IMR-90 (cell line): Measurements from ENCODE around the gene NFILZ. TPM values are rescaled to one million over a fixed set of nuclear protein-coding genes. Genes with fewer than 3 reads are reported as not detected.

Source experiments
- ATAC-seq: fragments of 200-7000 bp; cut with Tn5 transposase; 2 replicates; pipeline ENCODE4 v1.9.1; 2020; ENCODE audit warnings: low read depth, mild to moderate bottlenecking, moderate library complexity
- BruUV-seq: library from RNA; stranded (reverse); fragments of 400-500 nt; replicated peaks from 2 replicates; lab custom pipeline; 2021; lab: Mats Ljungman, UMichigan
- CTCF ChIA-PET: fragments of 300-600 bp; formaldehyde crosslinking; extraction: SDS; loops from one replicate; lab custom pipeline; 2021; ENCODE audit warnings: antibody characterized with exemption; lab: Yijun Ruan, JAX
- POLR2A ChIA-PET: fragments of 300-600 bp; sonication (Branson Sonifier 250); formaldehyde crosslinking; loops from one replicate; lab custom pipeline; 2022; ENCODE audit warnings: antibody characterized with exemption; ENCODE audit not compliant: unreplicated experiment; lab: Charles Lee
- DNase-seq: peaks from one replicate; pipeline ENCODE4 v3.0.0; 2013
- H2AFZ ChIP-seq: replicated peaks from 2 replicates; pipeline ENCODE3; 2013; ENCODE audit warnings: low read length, mild to moderate bottlenecking; ENCODE audit not compliant: poor library complexity
- H2AK5ac ChIP-seq: 2 replicates; pipeline ENCODE4 v1.6.1; 2013; ENCODE audit warnings: low read depth, low read length, inconsistent platforms
- H2AK9ac ChIP-seq: replicated peaks from 2 replicates; pipeline ENCODE3; 2013; ENCODE audit warnings: mild to moderate bottlenecking, low read depth, low read length, moderate library complexity; ENCODE audit not compliant: poor library complexity
- H2BK120ac ChIP-seq: 2 replicates; pipeline ENCODE4 v1.6.1; 2013; ENCODE audit warnings: low read depth, low read length, inconsistent platforms
- H2BK15ac ChIP-seq: 3 replicates; pipeline ENCODE4 v1.6.1; 2013; ENCODE audit warnings: low read depth, low read length, inconsistent platforms
- H2BK20ac ChIP-seq: 2 replicates; pipeline ENCODE4 v1.6.1; 2013; ENCODE audit warnings: low read depth, mild to moderate bottlenecking, inconsistent platforms, low read length, moderate library complexity
- H2BK5ac ChIP-seq: 2 replicates; pipeline ENCODE4 v1.6.1; 2013; ENCODE audit warnings: mild to moderate bottlenecking, low read depth, low read length, inconsistent platforms; ENCODE audit not compliant: poor library complexity, severe bottlenecking
- H3K14ac ChIP-seq: replicated peaks from 2 replicates; pipeline ENCODE4 v1.6.1; 2013; ENCODE audit warnings: low read depth, low read length, inconsistent platforms
- H3K18ac ChIP-seq: 2 replicates; pipeline ENCODE4 v1.6.1; 2013; ENCODE audit warnings: low read depth, low read length, control low read depth
- H3K23ac ChIP-seq: 2 replicates; pipeline ENCODE4 v1.6.1; 2013; ENCODE audit warnings: low read depth, low read length, inconsistent platforms
- H3K27ac ChIP-seq: 2 replicates; pipeline ENCODE4 v1.5.1; 2013; ENCODE audit warnings: mild to moderate bottlenecking, control low read depth, low read length; ENCODE audit not compliant: insufficient read depth
- H3K27me3 ChIP-seq: 2 replicates; pipeline ENCODE4 v1.6.1; 2013; ENCODE audit warnings: low read length; ENCODE audit not compliant: control insufficient read depth, insufficient read depth
- H3K36me3 ChIP-seq: 2 replicates; pipeline ENCODE4 v1.6.1; 2013; ENCODE audit warnings: low read length, mixed read lengths; ENCODE audit not compliant: control insufficient read depth, insufficient read depth
- H3K4ac ChIP-seq: 2 replicates; pipeline ENCODE4 v1.6.1; 2013; ENCODE audit warnings: low read depth, low read length, inconsistent platforms
- H3K4me1 ChIP-seq: 2 replicates; pipeline ENCODE4 v1.6.1; 2013; ENCODE audit warnings: low read length, mixed read lengths; ENCODE audit not compliant: control insufficient read depth, insufficient read depth
- H3K4me2 ChIP-seq: 2 replicates; pipeline ENCODE4 v1.6.1; 2013; ENCODE audit warnings: low read depth, mild to moderate bottlenecking, control low read depth, low read length, moderate library complexity
- H3K4me3 ChIP-seq: 2 replicates; pipeline ENCODE4 v1.5.1; 2013; ENCODE audit warnings: low read depth, mild to moderate bottlenecking, control low read depth, low read length, moderate library complexity; ENCODE audit not compliant: insufficient read depth
- H3K56ac ChIP-seq: 2 replicates; pipeline ENCODE4 v1.6.1; 2013; ENCODE audit warnings: low read length, inconsistent platforms; ENCODE audit not compliant: insufficient read depth; ENCODE audit errors: extremely low read depth
- H3K79me1 ChIP-seq, 2 experiments: 2 replicates each; pipeline ENCODE4 v1.6.1; 2013; ENCODE audit warnings: low read length in 2 of 2, inconsistent platforms in 1 of 2, low read depth in 1 of 2
- H3K9ac ChIP-seq: 2 replicates; pipeline ENCODE4 v1.6.1; 2013; ENCODE audit warnings: low read depth, low read length, control low read depth
- H3K9me1 ChIP-seq: 2 replicates; pipeline ENCODE4 v1.6.1; 2013; ENCODE audit warnings: low read length, inconsistent platforms; ENCODE audit not compliant: insufficient read depth
- H3K9me3 ChIP-seq: 2 replicates; pipeline ENCODE4 v1.6.1; 2013; ENCODE audit warnings: low read length; ENCODE audit not compliant: control insufficient read depth, insufficient read depth
- H4K20me1 ChIP-seq: 2 replicates; pipeline ENCODE4 v1.6.1; 2013; ENCODE audit warnings: low read length, inconsistent platforms; ENCODE audit not compliant: insufficient read depth
- H4K5ac ChIP-seq: 2 replicates; pipeline ENCODE4 v1.6.1; 2013; ENCODE audit warnings: mild to moderate bottlenecking, low read depth, low read length, control low read depth
- H4K8ac ChIP-seq, 2 experiments: 2 replicates each; pipeline ENCODE4 v1.6.1; 2013; ENCODE audit warnings: low read depth in 2 of 2, low read length in 2 of 2, control low read depth in 1 of 2, inconsistent platforms in 1 of 2
- H4K91ac ChIP-seq: 2 replicates; pipeline ENCODE4 v1.6.1; 2013; ENCODE audit warnings: low read depth, low read length, inconsistent platforms; ENCODE audit not compliant: insufficient read depth
- BHLHE40 ChIP-seq: fragments of 150-350 bp; IDR thresholded peaks from 2 replicates; pipeline ENCODE4 v1.6.1; 2016; ENCODE audit warnings: mild to moderate bottlenecking, low read depth, low read length
- MAZ ChIP-seq: IDR thresholded peaks from 2 replicates; pipeline ENCODE4 v1.6.1; 2012; ENCODE audit warnings: low read depth, mild to moderate bottlenecking, low read length, improper control_type of control experiment, moderate library complexity, borderline replicate concordance
- MXI1 ChIP-seq: IDR thresholded peaks from 2 replicates; pipeline ENCODE4 v1.6.1; 2012; ENCODE audit warnings: low read depth, mild to moderate bottlenecking, low read length, moderate library complexity, borderline replicate concordance
- NFE2L2 ChIP-seq: fragments of 150-350 bp; IDR thresholded peaks from 2 replicates; pipeline ENCODE4 v1.6.1; 2016; ENCODE audit warnings: low read depth, mild to moderate bottlenecking, low read length
- POLR2A ChIP-seq: IDR thresholded peaks from 2 replicates; pipeline ENCODE4 v1.6.1; 2012; ENCODE audit warnings: mild to moderate bottlenecking, low read depth, low read length
- RAD21 ChIP-seq: IDR thresholded peaks from 2 replicates; pipeline ENCODE4 v1.6.1; 2012; ENCODE audit warnings: low read length, improper control_type of control experiment
- RFX5 ChIP-seq: IDR thresholded peaks from 2 replicates; pipeline ENCODE4 v1.8.0; 2012; ENCODE audit warnings: low read depth, mild to moderate bottlenecking, low read length, moderate library complexity
- SMC3 ChIP-seq: fragments of 150-350 bp; IDR thresholded peaks from 2 replicates; pipeline ENCODE4 v1.6.1; 2016; ENCODE audit warnings: low read depth, mild to moderate bottlenecking, antibody characterized with exemption, low read length, moderate library complexity
- WGBS, 2 experiments: methylation state at CpG; one replicate each; pipeline versions ENCODE4 v1.1.5 to v1.1.7; 2013; ENCODE audit warnings: missing lambda C conversion rate in 2 of 2; ENCODE audit not compliant: insufficient read length in 1 of 2; ENCODE audit errors: extremely low coverage in 2 of 2; 5-methylcytosine and 5-hydroxymethylcytosine counted together
- dilution Hi-C: fragments of 300-500 bp; cut with HindIII; formaldehyde crosslinking; loops from one replicate; pipeline ENCODE4 v1.14.3; 2018; ENCODE audit warnings: low sequenced_read_pairs; ENCODE audit not compliant: unreplicated experiment
- in situ Hi-C: fragments of 300-500 bp; cut with MboI; formaldehyde crosslinking; loops from 3 replicates; pipeline ENCODE4 v1.14.3; 2019; ENCODE audit warnings: low sequenced_read_pairs, inconsistent platforms, mixed read lengths
- intact Hi-C: fragments of 100-400 bp; cut with micrococcal nuclease; formaldehyde crosslinking; loops from 2 replicates; pipeline ENCODE4 v1.10.0; 2022
- polyA plus RNA-seq, 3 experiments: library from polyadenylated mRNA; depleted of rRNA; stranded (reverse); fragments of >200 nt; gene quantifications; 2 replicates each; pipeline ENCODE4 v1.2.3, GENCODE V29; 2012; ENCODE audit warnings: low replicate concordance in 1 of 3
- total RNA-seq: library from RNA; depleted of rRNA; stranded (reverse); fragments of >200 nt; gene quantifications from 2 replicates; pipeline ENCODE4 v1.2.3, GENCODE V29; 2012
- TF ChIP-seq, protein P1 (sequence below): fragments of 150-350 bp; IDR thresholded peaks from 2 replicates; pipeline ENCODE4 v1.6.1; 2016; ENCODE audit warnings: low read depth, mild to moderate bottlenecking, low read length, moderate library complexity, borderline replicate concordance
- TF ChIP-seq, protein P2 (sequence below): fragments of 150-350 bp; IDR thresholded peaks from 2 replicates; pipeline ENCODE4 v1.6.1; 2017; ENCODE audit warnings: mild to moderate bottlenecking, antibody characterized with exemption, low read length, low read depth

NFILZ gene
- total and polyA plus RNA-seq, 2 of the 4 experiments (the other 2 are of a cell fraction), result not detected

DNA sequence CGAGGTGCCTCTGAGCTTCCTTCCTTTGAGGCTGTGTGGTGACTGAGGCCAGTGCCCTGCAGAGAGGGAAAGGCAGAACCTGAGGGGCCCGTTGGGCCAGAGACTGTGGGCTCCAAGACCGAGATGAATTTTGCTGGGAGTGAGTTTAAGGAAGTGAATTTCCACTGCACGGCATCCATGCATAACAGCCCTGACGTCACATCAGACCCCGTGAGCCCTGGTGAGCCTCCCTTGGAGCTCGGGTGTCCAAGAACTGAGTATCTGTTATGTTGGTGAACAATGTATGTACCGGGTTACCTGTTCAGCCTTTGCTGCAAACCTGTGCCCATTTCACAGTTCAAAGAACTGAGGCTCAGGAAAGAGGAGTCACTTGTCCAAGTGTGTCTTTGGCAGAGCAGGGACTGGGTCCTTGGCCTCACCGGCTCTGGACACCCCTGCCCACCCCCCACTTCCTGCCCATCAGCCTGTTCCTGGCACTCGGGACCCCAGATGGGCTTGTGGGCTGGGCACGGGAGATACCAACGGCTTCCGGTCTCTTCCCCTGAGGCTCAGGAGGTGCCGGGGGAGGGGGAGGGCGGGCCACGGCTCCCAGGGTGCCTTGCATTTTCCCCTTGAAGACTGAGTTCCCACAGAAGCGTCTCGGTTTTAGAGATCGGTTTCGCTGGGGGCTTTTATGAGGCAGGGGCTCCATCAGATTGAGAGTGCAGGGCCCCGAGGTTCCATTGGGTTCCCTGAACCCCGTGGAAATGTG, 33.7 kb downstream of the NFILZ start:
- Histone ChIP-seq H3K27me3 (peaks cover 3% of the 10 kb centered on the region; the same call in 1 of the 2 replicates), H3K18ac (no peak overlapping the region), H3K27ac (no peak overlapping the region), H3K4ac (no peak overlapping the region), H2AFZ (no peak overlapping the region), H4K5ac (no peak overlapping the region), H2BK20ac (no peak overlapping the region), H2BK15ac (no peak overlapping the region), H4K20me1 (no peaks in the 10 kb centered on the region), H3K14ac (no peak overlapping the region), H4K91ac (no peak overlapping the region), H2BK5ac (no peak overlapping the region), H2AK9ac (no peak overlapping the region), H3K9me1 (no peaks in the 10 kb centered on the region), H3K36me3 (no peaks in the 10 kb centered on the region), H3K4me3 (no peak overlapping the region), H3K56ac (no peak overlapping the region), H3K23ac (no peak overlapping the region), H2AK5ac (no peak overlapping the region), H3K4me2 (no peak overlapping the region), H2BK120ac (no peak overlapping the region), H3K79me1 (no peaks in the 10 kb centered on the region), H3K4me1 (no peaks in the 10 kb centered on the region), H3K9me3 (no peaks in the 10 kb centered on the region), H3K9ac (no peak overlapping the region), H4K8ac (no peak overlapping the region)
- no TSS peak for BruUV-seq
- in situ Hi-C loops, result loop anchor here (25.0 kb wide), 1 partner anchor 423 kb away; the partner anchor contains the start of gene OR1M1
- 46% methylated on average over 10 of the region's 22 CpGs; no CpG with 5 or more reads in 1 of the 2 experiments for WGBS, 2 experiments
- dilution Hi-C loops, result no loop called here
- TF ChIP-seq MXI1 (no peak), RAD21 (no peak), RFX5 (no peak), NFE2L2 (no peak), POLR2A (no peak), BHLHE40 (no peak), SMC3 (no peak), MAZ (no peak)
- TF ChIP-seq, protein P1, sequence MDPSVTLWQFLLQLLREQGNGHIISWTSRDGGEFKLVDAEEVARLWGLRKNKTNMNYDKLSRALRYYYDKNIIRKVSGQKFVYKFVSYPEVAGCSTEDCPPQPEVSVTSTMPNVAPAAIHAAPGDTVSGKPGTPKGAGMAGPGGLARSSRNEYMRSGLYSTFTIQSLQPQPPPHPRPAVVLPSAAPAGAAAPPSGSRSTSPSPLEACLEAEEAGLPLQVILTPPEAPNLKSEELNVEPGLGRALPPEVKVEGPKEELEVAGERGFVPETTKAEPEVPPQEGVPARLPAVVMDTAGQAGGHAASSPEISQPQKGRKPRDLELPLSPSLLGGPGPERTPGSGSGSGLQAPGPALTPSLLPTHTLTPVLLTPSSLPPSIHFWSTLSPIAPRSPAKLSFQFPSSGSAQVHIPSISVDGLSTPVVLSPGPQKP, result no peak
- TF ChIP-seq, protein P2, sequence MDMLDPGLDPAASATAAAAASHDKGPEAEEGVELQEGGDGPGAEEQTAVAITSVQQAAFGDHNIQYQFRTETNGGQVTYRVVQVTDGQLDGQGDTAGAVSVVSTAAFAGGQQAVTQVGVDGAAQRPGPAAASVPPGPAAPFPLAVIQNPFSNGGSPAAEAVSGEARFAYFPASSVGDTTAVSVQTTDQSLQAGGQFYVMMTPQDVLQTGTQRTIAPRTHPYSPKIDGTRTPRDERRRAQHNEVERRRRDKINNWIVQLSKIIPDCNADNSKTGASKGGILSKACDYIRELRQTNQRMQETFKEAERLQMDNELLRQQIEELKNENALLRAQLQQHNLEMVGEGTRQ, result no peak
- CTCF ChIA-PET, result interaction anchor here (0.6 kb wide), 1 partner anchor 25 kb away, joined by 4 read pairs; no protein-coding TSS in a partner anchor
- DNase-seq (no peak), ATAC-seq (no peak)
- intact Hi-C loops, result no loop called here
- POLR2A ChIA-PET, result no interaction called here
